Hepatocyte (in vitro differentiated cells): ENCODE measurements around the gene ITGA11.

ENCODE experiments used
- CTCF ChIP-seq: fragments of 200-600 bp; sonication (generic); IDR thresholded peaks from 2 replicates; pipeline ENCODE4 v1.5.1; 2016; ENCODE audit warnings: antibody characterized with exemption, mild to moderate bottlenecking; ENCODE audit not compliant: poor library complexity
- EZH2 ChIP-seq: fragments of 200-600 bp; sonication (generic); IDR thresholded peaks from 2 replicates; pipeline ENCODE4 v1.6.1; 2016; ENCODE audit warnings: antibody characterized with exemption, mild to moderate bottlenecking, borderline replicate concordance
- EZH2phosphoT487 ChIP-seq: fragments of 200-600 bp; sonication (generic); IDR thresholded peaks from one replicate; pipeline ENCODE4 v1.6.1; 2018; ENCODE audit warnings: antibody characterized with exemption, mild to moderate bottlenecking, low read depth, moderate library complexity; ENCODE audit not compliant: unreplicated experiment, severe bottlenecking

GRCh38 chr15:68259883-68260282 is 172.1 kb downstream of the ITGA11 start:
- TF ChIP-seq CTCF (no peak), EZH2 (no peak), EZH2phosphoT487 (no peak)
